PC-9 (cell line): ENCODE data around the gene GSC.

ENCODE experiments used
- CTCF ChIP-seq: fragments of 200-600 bp; sonication (generic); conservative IDR thresholded peaks from 2 replicates; pipeline ENCODE4 v1.6.1; 2017; ENCODE audit warnings: mixed run types, antibody characterized with exemption, mild to moderate bottlenecking, moderate library complexity
- EZH2 ChIP-seq: fragments of 200-600 bp; sonication (generic); IDR thresholded peaks from 2 replicates; pipeline ENCODE4 v1.8.0; 2017; ENCODE audit warnings: antibody characterized with exemption, low read depth

DNA sequence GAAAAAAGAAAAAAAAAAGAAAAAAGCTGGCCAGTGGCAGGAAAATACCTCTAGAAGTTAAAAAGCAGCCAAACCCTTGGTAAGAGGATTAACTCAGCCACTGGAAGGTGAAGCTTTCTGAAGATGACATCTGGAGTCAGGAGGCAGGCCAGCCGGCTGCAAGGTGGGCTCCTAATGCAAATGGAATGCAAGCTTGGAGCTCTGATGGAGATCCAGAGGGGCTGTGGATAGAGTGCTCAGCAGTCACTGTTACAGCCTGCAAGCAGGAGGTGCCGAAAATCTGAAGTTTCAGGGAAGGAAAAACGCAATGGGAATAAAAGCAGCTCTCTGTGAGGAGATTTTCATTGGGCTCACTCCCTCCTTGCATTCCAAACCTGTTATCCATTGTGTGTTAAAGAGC is 41.0 kb downstream of the GSC start:
- TF ChIP-seq CTCF (no peak), EZH2 (no peak)
